HL-60 (cell line): ENCODE results near the gene TMEM98.

Experiments
- DNase-seq, 2 experiments: peaks; one replicate each; pipeline ENCODE4 v3.0.0-alpha.2; 2010 to 2020; ENCODE audit warnings: low read depth in 1 of 2, low spot score in 1 of 2
- H3K27ac ChIP-seq: fragments of 250-450 bp; sonication (Bioruptor Pico); replicated peaks from 2 replicates; pipeline ENCODE4 v1.5.1; 2020; ENCODE audit warnings: mild to moderate bottlenecking, moderate library complexity
- H3K27me3 ChIP-seq: fragments of 250-450 bp; sonication (Bioruptor Pico); 2 replicates; pipeline ENCODE4 v1.5.1; 2021; ENCODE audit warnings: mild to moderate bottlenecking, moderate library complexity; ENCODE audit not compliant: insufficient read depth, poor library complexity, severe bottlenecking
- H3K4me3 ChIP-seq: replicated peaks from 2 replicates; pipeline ENCODE4 v1.5.1; 2011; ENCODE audit warnings: mild to moderate bottlenecking, control low read depth, low read length; ENCODE audit not compliant: insufficient read depth
- CTCF ChIP-seq: IDR thresholded peaks from one replicate; pipeline ENCODE4 v1.5.1; 2011; ENCODE audit warnings: low read length, control low read depth, inconsistent platforms; ENCODE audit not compliant: insufficient read depth
- GABPA ChIP-seq: IDR thresholded peaks from 2 replicates; pipeline ENCODE4 v1.6.1; 2012; ENCODE audit warnings: low read depth
- POLR2AphosphoS5 ChIP-seq: IDR thresholded peaks from 2 replicates; pipeline ENCODE4 v1.6.1; 2012; ENCODE audit warnings: low read depth
- REST ChIP-seq: IDR thresholded peaks from 2 replicates; pipeline ENCODE4 v1.6.1; 2012; ENCODE audit warnings: low read depth; ENCODE audit not compliant: insufficient replicate concordance
- SPI1 ChIP-seq: IDR thresholded peaks from 2 replicates; pipeline ENCODE4 v1.6.1; 2012; ENCODE audit warnings: low read depth, mild to moderate bottlenecking, borderline replicate concordance

TMEM98 gene

DNA sequence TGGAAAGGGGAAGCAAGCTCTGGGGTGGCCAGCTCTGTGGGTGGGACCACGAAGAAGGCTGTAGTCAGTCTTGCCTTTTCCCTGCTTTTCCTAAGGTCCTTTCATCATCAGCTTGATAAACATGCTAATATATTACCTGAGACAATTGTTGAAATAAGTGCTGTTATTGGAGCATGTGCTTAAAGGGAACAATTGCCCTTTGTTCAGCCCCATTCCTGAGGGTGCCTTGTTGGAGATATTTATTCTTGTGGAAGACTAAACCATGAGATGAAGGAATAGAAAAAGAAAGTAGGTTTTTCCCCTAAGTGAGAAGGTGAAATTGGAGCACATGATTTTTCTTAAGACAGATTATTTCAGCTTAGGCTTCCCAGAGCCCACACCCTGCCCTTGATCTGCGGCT, 7.8 kb downstream of the TMEM98 start:
- H3K4me3 ChIP-seq: no peak overlapping the region
- no peaks in the 10 kb centered on the region for H3K27me3 ChIP-seq

DNA sequence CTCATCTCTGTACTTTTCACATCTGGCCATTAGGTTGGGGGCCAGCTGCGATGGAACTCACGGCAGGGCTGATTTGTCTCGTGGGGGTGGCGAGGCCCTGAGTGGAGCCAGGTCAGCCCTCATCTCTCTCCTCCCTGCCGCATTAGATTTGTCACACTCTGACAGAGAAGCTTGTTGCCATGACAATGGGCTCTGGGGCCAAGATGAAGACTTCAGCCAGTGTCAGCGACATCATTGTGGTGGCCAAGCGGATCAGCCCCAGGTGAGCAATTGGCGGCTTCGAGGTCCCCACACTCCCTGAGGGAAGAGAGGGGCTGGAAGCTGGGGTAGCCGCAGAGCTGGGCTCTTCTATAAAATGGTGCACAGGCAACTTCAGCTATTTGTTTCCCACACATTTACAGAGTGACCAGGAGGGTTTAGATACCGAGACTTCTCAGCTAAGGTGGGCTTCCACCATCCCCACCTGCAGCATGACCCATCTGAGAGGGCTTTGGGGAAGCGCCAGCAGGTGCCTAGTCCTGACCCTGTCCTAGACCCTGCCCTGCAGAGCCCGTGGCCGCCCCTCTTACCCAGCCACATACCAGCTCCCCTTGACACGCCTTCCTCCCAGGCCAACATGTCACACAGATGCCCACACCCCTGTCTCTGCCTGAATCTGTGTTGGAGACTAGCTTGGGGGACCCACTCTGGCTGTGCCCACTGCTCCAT, 8.4 kb downstream of the TMEM98 start:
- no peaks in the 10 kb centered on the region for H3K27me3 ChIP-seq
- no peak overlapping the region for H3K4me3 ChIP-seq
- H3K27ac ChIP-seq: no peak overlapping the region
- TF ChIP-seq POLR2AphosphoS5 (no peak), SPI1 (no peak), REST (no peak), GABPA (no peak), CTCF (no peak)
- no peak for DNase-seq

More for the DNA sequence above, 7.8 kb downstream of the TMEM98 start:
- H3K27ac ChIP-seq: no peak overlapping the region
- DNase-seq: no peak
- TF ChIP-seq REST: no peak
- TF ChIP-seq CTCF: no peak
- TF ChIP-seq SPI1: no peak
- no peak for TF ChIP-seq POLR2AphosphoS5
- no peak for TF ChIP-seq GABPA

- peak; percentile 4 to 15 for DNase-seq
- Histone ChIP-seq H3K27ac (no peak overlapping the region), H3K27me3 (no peaks in the 10 kb centered on the region), H3K4me3 (no peak overlapping the region)
- TF ChIP-seq POLR2AphosphoS5 (no peak), SPI1 (no peak), CTCF (peak; percentile 52)
These were observed 9.0 kb downstream of the TMEM98 start for GRCh38 chr17:32936894-32937500.
